K562 (cell line): ENCODE results near the gene RFX7. TPM values are rescaled to one million over a fixed set of nuclear protein-coding genes. Genes with fewer than 3 reads are reported as not detected.

ENCODE experiments used
- CBX3 ChIP-seq, 2 experiments: IDR thresholded peaks; 1 replicate in 1 of 2; 2 replicates in 1 of 2; pipeline ENCODE4 v1.6.1; 2012; ENCODE audit warnings: inconsistent platforms in 2 of 2, low read length in 2 of 2, borderline replicate concordance in 1 of 2, control low read depth in 1 of 2
- CSDE1 ChIP-seq, 2 experiments: fragments of 450-650 bp; IDR thresholded peaks; 2 replicates each; pipeline ENCODE4 v1.6.1; 2016; ENCODE audit warnings: mild to moderate bottlenecking in 1 of 2
- DEAF1 ChIP-seq: fragments of 450-650 bp; formaldehyde crosslinking; IDR thresholded peaks from 2 replicates; pipeline ENCODE4 v1.4.0; 2020; ENCODE audit warnings: mild to moderate bottlenecking, moderate library complexity
- NFE2L1 ChIP-seq: fragments of 450-650 bp; IDR thresholded peaks from 2 replicates; pipeline ENCODE4 v1.6.1; 2016; ENCODE audit warnings: missing genetic modification characterization, low read depth, mild to moderate bottlenecking, missing compliant biosample characterization, moderate library complexity, borderline replicate concordance
- PATZ1 ChIP-seq: fragments of 250-450 bp; sonication (Bioruptor Pico); IDR thresholded peaks from 2 replicates; pipeline ENCODE4 v1.5.0; 2020; ENCODE audit warnings: mild to moderate bottlenecking, borderline replicate concordance
- RBM22 ChIP-seq: fragments of 200-400 bp; formaldehyde crosslinking; IDR thresholded peaks from 2 replicates; pipeline ENCODE4 v1.6.1; 2018; ENCODE audit warnings: low read length, low read depth; ENCODE audit not compliant: poor library complexity, severe bottlenecking
- SFPQ ChIP-seq: fragments of 200-400 bp; formaldehyde crosslinking; IDR thresholded peaks from 2 replicates; pipeline ENCODE4 v1.6.1; 2017; ENCODE audit warnings: mild to moderate bottlenecking, low read depth, low read length, moderate library complexity
- TSHZ1 ChIP-seq: fragments of 250-450 bp; sonication (Bioruptor Pico); IDR thresholded peaks from 2 replicates; pipeline ENCODE4 v1.4.0; 2020; ENCODE audit warnings: mild to moderate bottlenecking, moderate library complexity
- ZBTB33 ChIP-seq: sonication (generic); formaldehyde crosslinking; IDR thresholded peaks from 2 replicates; pipeline ENCODE4 v1.8.1; 2023; ENCODE audit warnings: mild to moderate bottlenecking, missing genetic modification reagents
- ZNF134 ChIP-seq: fragments of 250-450 bp; sonication (Bioruptor Pico); conservative IDR thresholded peaks from 2 replicates; pipeline ENCODE4 v1.4.0; 2020
- ZNF184 ChIP-seq: sonication (generic); formaldehyde crosslinking; IDR thresholded peaks from 2 replicates; pipeline ENCODE4 v1.5.0; 2020; ENCODE audit warnings: missing genetic modification reagents
- ZNF324 ChIP-seq: fragments of 250-450 bp; sonication (Bioruptor Pico); IDR thresholded peaks from 2 replicates; pipeline ENCODE4 v1.4.0; 2020; ENCODE audit warnings: mild to moderate bottlenecking
- ZNF583 ChIP-seq: fragments of 250-450 bp; sonication (Bioruptor Pico); IDR thresholded peaks from 2 replicates; pipeline ENCODE4 v1.4.0; 2020
- ZNF699 ChIP-seq: fragments of 250-450 bp; sonication (Bioruptor Pico); IDR thresholded peaks from 2 replicates; pipeline ENCODE4 v1.8.0; 2021; ENCODE audit warnings: mild to moderate bottlenecking, moderate library complexity; ENCODE audit not compliant: insufficient replicate concordance
- polyA plus RNA-seq, 8 experiments: library from polyadenylated mRNA; depleted of rRNA in 4 of 8; stranded (reverse) in 5 of 8; unstranded in 3 of 8; fragments of >200 nt; fragmentation: Nextera tagmentation in 2 of 8; fragmentation: Illumina TruSeq in 1 of 8; extraction: Ambion mirVana in 2 of 8; extraction: Trizol in 1 of 8; gene quantifications; 2 replicates each; pipeline versions ENCODE4 v1.2.1 to v1.2.3, GENCODE V29; 2011 to 2014; ENCODE audit warnings: inconsistent platforms in 1 of 8, missing spikeins in 1 of 8
- total RNA-seq, 7 experiments: library from RNA; depleted of rRNA in 6 of 7; stranded (reverse); fragments of >200 nt in 6 of 7; fragmentation: Illumina TruSeq in 2 of 7; extraction: Trizol in 2 of 7; gene quantifications; 2 replicates each; pipeline versions ENCODE4 v1.2.1 to v1.2.3, GENCODE V29; 2011 to 2021; ENCODE audit warnings: low replicate concordance in 1 of 7

RFX7 gene
- total and polyA plus RNA-seq, 9 of the 15 experiments (the other 6 are each of a cell fraction or from before 2014, with no cell fraction given): 2.4 to 17.9 (median 6.3) TPM

GRCh38 chr15:56040081-56041035, 203.3 kb downstream of the RFX7 start (continued):
- TF ChIP-seq PATZ1 (CRISPR knock-in tag) (no peak), ZNF184 (CRISPR knock-in tag) (no peak), ZNF583 (CRISPR knock-in tag) (peak; percentile 45; the same call in 1 of the 2 replicates), SFPQ (no peak), NFE2L1 (tag) (no peak), TSHZ1 (CRISPR knock-in tag) (peak; percentile 71), ZNF324 (CRISPR knock-in tag) (0 out of 2 replicates have a peak, but pooled peaks have one; percentile 30), ZNF699 (CRISPR knock-in tag) (no peak), CSDE1 (IDR thresholded peaks at IDR 0.05) (no peak), RBM22 (no peak), ZNF134 (CRISPR knock-in tag) (0 out of 2 replicates have a peak, but pooled peaks have one; percentile 19), ZBTB33 (CRISPR knock-in tag) (no peak), DEAF1 (no peak), CBX3 (IDR thresholded peaks at IDR 0.05; ENCODE audit: borderline replicate concordance in 1 of 2, low read length in 2 of 2) (peak in 1 of 2 experiments; percentile 18; a peak in 1 of 3 replicates)
